Measurements from ENCODE around the gene ANKRD23.

ANKRD23 gene

DNA sequence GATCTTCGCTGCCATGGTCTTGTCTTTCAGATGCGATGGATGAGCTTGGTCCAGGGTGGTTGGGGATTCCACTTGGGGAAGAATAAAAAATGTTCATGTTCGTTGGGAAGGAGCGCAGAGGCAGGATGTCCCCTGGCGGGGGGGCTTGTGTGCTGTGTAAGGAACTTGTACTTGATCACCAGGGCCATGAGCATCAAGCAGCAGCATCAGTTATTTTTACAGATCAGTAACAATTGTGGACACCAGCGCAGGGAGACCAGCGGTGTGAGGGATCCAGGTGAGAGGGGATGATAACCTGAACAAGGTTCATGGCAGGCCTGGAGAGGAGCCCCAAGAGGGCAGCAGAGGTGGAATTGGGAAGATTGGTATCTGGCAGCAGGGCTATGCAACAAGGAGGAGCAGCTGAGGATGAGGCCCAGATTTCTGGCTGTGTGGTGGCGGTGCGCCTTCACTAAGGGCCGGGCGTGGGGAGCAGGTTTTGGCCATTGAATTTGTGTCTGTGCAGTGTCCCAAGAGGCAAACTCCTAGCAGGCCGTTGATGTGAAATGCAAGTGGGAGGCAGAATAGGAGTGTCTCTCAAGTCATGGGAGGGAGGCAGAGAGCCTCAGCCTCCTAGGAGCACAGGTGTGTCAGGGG, 23.8 kb downstream of the ANKRD23 start:
- Histone ChIP-seq H3K36me3 (ENCODE audit: insufficient read depth, low read length) (peaks cover 12% of the 10 kb centered on the region), H3K9ac (ENCODE audit: low read length) (no peak overlapping the region; the same call in 1 of the 2 replicates), H3K9me3 (ENCODE audit: low read length) (no peaks in the 10 kb centered on the region), H3K79me2 (ENCODE audit: insufficient read depth, low read length) (no peaks in the 10 kb centered on the region), H2AFZ (ENCODE audit: low read length) (no peak overlapping the region), H3K4me2 (ENCODE audit: low read length) (peak overlapping the region; percentile 94; the same call in 1 of the 2 replicates), H3K9me2 (ENCODE audit: low read depth, low read length) (no peaks in the 10 kb centered on the region), H3F3A (ENCODE audit: insufficient read depth, low read length) (no peaks in the 10 kb centered on the region), H3K4me3 (ENCODE audit: low read depth, low read length, poor library complexity, severe bottlenecking) (peak overlapping the region; percentile 7), H3K27me3 (ENCODE audit: insufficient read depth, low read length) (no peaks in the 10 kb centered on the region), H3K27ac (ENCODE audit: low read depth, low read length, poor library complexity, severe bottlenecking) (no peak overlapping the region), H3K4me1 (ENCODE audit: insufficient read depth, low read length, severe bottlenecking) (peaks cover 49% of the 10 kb centered on the region), H4K20me1 (ENCODE audit: insufficient read depth, low read length) (no peaks in the 10 kb centered on the region)
- TF ChIP-seq CTCF (IDR thresholded peaks at IDR 0.05; ENCODE audit: low read length) (peak; percentile 8; the same call in 1 of the 2 replicates), EZH2 (IDR thresholded peaks at IDR 0.05; ENCODE audit: borderline replicate concordance, low read length) (no peak)

- no peak for TF ChIP-seq EZH2 (IDR thresholded peaks at IDR 0.05; ENCODE audit: borderline replicate concordance, low read length)
- TF ChIP-seq CTCF (IDR thresholded peaks at IDR 0.05; ENCODE audit: low read length): no peak
- no peak overlapping the region; the same call in 1 of the 2 replicates for H3K9ac ChIP-seq (ENCODE audit: low read length)
- H4K20me1 ChIP-seq (ENCODE audit: insufficient read depth, low read length): no peaks in the 10 kb centered on the region
- H2AFZ ChIP-seq (ENCODE audit: low read length): no peak overlapping the region
- no peaks in the 10 kb centered on the region for H3K9me3 ChIP-seq (ENCODE audit: low read length)
- no peaks in the 10 kb centered on the region for H3F3A ChIP-seq (ENCODE audit: insufficient read depth, low read length)
- H3K27ac ChIP-seq (ENCODE audit: low read depth, low read length, poor library complexity, severe bottlenecking): no peak overlapping the region
- H3K79me2 ChIP-seq (ENCODE audit: insufficient read depth, low read length): no peaks in the 10 kb centered on the region
- H3K4me2 ChIP-seq (ENCODE audit: low read length): peak overlapping the region; percentile 94; the same call in 1 of the 2 replicates
- no peaks in the 10 kb centered on the region for H3K27me3 ChIP-seq (ENCODE audit: insufficient read depth, low read length)
- peak overlapping the region; percentile 70 for H3K4me3 ChIP-seq (ENCODE audit: low read depth, low read length, poor library complexity, severe bottlenecking)
- no peaks in the 10 kb centered on the region for H3K9me2 ChIP-seq (ENCODE audit: low read depth, low read length)
- peaks cover 12% of the 10 kb centered on the region; the same call in 1 of the 2 replicates for H3K36me3 ChIP-seq (ENCODE audit: insufficient read depth, low read length)
- peaks cover 50% of the 10 kb centered on the region for H3K4me1 ChIP-seq (ENCODE audit: insufficient read depth, low read length, severe bottlenecking)
Observed at GRCh38 chr2:96819128-96819875, 24.5 kb downstream of the ANKRD23 start.

GRCh38 chr2:96817882-96818281, 25.9 kb downstream of the ANKRD23 start:
- Histone ChIP-seq H3K4me1 (ENCODE audit: insufficient read depth, low read length, severe bottlenecking) (peaks cover 50% of the 10 kb centered on the region), H2AFZ (ENCODE audit: low read length) (no peak overlapping the region), H3K27ac (ENCODE audit: low read depth, low read length, poor library complexity, severe bottlenecking) (no peak overlapping the region), H3K79me2 (ENCODE audit: insufficient read depth, low read length) (no peaks in the 10 kb centered on the region), H3K4me2 (ENCODE audit: low read length) (peak overlapping the region; percentile 94), H3K36me3 (ENCODE audit: insufficient read depth, low read length) (peaks cover 12% of the 10 kb centered on the region; the same call in 1 of the 2 replicates), H3K9ac (ENCODE audit: low read length) (peak overlapping the region; percentile 66; the same call in 1 of the 2 replicates), H3K9me2 (ENCODE audit: low read depth, low read length) (no peaks in the 10 kb centered on the region), H3F3A (ENCODE audit: insufficient read depth, low read length) (no peaks in the 10 kb centered on the region), H3K9me3 (ENCODE audit: low read length) (no peaks in the 10 kb centered on the region), H4K20me1 (ENCODE audit: insufficient read depth, low read length) (no peaks in the 10 kb centered on the region), H3K27me3 (ENCODE audit: insufficient read depth, low read length) (no peaks in the 10 kb centered on the region), H3K4me3 (ENCODE audit: low read depth, low read length, poor library complexity, severe bottlenecking) (peak overlapping the region; percentile 70)
- TF ChIP-seq EZH2 (IDR thresholded peaks at IDR 0.05; ENCODE audit: borderline replicate concordance, low read length) (no peak), CTCF (IDR thresholded peaks at IDR 0.05; ENCODE audit: low read length) (no peak)

All from OCI-LY1 (cell line).